Fibroblast of skin of right biceps (primary cell): ENCODE data around the gene TRAPPC4.
"Not testable (repeated sequence)": the region's sequence is repeated elsewhere in the genome, so short reads cannot be mapped to it uniquely, and the experiment has no call there.

Source experiments
- DNase-seq: peaks from one replicate; pipeline ENCODE4 v3.0.0-alpha.2; 2013

The TRAPPC4 gene

GRCh38 chr11:119034813-119035212, 16.2 kb downstream of the TRAPPC4 start:
- no peak for DNase-seq

DNA sequence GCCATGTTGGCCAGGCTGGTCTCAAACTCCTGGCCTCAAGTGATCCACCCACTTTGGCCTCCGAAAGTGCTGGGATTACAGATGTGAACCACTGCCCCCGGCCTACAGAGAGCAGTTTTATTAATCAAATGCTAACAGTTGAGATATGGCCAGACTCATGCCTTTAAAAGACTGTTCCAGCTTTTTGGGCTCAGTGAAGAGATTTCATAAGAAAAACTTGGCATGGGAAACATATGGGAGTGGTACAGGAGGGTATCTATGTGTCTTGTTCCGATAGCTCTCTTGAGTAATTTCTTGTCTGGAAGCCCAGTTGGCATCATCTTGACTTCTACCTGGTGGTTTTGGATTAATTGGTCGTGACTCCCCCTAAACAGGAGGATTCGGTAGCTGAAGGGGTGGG, 20.3 kb downstream of the TRAPPC4 start:
- no peak for DNase-seq

- DNase-seq = not testable (repeated sequence)
Measured at GRCh38 chr11:119039471-119039870, 20.9 kb downstream of the TRAPPC4 start.

DNA sequence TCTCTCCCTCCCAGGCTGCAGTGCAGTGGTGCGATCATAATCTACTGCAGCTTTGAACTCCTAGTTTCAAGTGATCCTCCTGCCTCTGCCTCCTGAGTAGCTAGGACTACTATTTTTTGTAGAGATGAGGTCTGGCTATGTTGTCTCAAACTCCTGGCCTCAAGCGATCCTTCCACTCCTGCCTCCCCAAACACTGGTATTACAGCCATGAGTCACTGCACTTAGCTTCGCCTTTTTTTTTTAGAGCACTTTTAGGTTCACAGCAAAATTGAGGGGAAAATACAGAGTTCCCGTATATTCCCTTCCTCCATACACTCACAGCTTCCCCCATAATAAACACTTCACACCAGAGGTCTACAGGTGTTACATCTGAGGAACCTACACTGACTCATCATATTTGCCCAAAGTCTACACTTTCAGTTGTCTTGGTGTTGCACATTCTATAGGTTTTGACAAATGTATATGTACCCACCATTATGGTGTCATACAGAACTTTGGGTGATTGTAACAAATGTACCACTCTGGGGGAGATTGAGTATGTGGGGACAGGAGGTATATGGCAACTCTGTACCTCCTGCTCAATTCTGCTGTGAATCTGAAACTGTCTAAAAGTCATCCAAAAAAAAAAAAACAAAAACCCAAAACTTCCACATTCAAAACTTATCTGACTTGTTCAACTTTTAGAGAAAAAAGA, 23.4 kb downstream of the TRAPPC4 start:
- DNase-seq = no peak

DNA sequence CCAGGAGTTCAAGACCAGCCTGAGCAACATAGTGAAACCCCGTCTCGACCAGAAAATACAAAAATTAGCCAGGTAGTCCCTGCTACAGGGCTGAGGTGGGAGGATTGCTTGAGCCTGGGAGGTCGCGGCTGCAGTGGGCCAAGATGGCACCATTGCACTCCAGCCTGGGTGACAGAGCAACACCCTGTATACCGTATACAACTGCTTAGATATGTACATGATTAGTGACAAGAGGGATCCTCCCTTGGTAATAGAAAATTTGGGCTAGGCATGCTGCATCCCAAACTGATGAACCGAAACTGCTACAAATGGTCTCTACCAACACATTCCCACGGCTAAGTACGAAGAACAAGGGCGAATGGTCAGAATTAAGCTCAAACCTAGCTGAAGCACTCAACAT, 24.4 kb downstream of the TRAPPC4 start:
- no peak for DNase-seq

DNA sequence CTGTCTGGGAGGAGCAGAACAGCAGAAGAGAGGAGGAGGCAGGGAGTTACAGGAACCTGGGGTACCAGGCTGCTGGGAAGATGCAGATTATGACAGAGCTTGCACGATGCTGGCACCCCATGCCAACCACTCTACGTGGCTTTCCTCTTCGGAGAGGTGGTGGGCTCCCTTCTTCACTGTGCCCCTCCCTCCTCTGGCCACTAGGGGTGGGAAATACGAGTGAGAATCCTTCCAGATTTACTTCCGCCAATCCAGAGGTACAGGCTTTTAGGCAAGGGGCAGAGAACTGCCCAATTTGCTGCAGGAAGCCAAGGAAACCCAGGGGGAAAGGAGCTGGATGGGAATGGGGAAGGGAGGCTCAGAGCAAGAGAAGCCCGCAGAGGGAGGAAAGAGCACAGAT, 26.1 kb downstream of the TRAPPC4 start:
- no peak for DNase-seq

DNA sequence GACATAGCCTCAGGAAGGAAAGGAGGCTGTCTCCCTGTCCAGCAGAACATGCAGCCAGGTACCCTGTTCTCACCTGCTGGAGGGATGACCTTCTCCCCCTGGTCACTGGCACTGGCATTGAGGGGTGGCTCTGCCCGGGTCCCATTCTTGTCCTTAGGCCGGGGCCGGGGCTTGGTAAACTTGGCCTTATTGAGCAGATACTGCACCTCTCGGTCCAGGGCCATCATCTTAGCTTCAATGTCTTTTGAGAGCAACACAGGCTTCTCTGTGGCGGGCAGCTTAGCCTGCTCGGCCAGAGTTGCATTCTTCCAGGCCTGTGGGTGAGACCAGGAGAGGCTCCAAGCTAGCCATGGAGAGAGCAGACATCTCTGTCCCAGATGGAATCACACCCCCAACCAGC, 27.9 kb downstream of the TRAPPC4 start:
- no peak for DNase-seq

GRCh38 chr11:119047205-119047604, 28.6 kb downstream of the TRAPPC4 start:
- no peak for DNase-seq

DNA sequence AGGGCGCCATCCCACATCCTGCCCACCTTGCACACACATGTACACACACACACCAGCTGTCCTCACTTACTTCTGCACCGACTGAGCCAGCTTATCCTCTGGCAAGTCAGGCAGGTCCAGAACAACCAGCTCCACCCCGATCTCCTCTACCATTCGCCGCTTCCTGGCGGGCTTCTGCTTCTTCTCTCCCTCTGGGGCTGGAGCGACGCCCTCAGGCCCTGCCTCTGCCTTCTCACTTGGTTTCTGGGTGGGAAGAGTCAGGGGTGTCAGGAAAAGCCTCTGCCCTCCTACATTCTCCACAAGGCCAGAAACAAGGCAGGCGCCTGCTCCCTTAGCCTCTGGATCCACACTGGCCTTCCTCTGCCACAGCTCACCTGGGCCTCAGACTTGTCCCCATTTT, 30.1 kb downstream of the TRAPPC4 start:
- no peak for DNase-seq

GRCh38 chr11:119049081-119049480, 30.5 kb downstream of the TRAPPC4 start:
- DNase-seq = no peak

- DNase-seq = no peak
Measured at GRCh38 chr11:119051440-119052162, 33.0 kb downstream of the TRAPPC4 start.

GRCh38 chr11:119052163-119052814, 33.7 kb downstream of the TRAPPC4 start:
- DNase-seq = no peak

DNA sequence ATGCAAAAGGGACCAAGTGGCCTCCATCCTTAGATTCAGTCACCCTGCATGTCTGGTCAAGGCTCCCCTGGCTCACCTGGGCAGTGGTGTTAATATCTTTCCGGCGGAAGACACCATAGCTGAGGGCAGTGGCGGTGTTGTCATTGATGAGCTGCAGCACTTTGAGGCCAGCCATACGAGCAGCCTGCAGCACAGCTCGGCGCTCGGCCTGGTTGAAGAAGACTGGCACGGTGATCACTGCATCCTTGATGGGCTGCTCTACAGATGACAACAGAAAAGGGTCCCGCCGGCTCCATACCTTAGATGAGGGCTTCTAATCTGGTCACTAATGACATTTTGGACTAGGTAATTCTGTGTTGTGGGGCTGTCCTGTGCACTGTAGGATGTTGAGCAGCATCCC, 35.9 kb downstream of the TRAPPC4 start:
- no peak for DNase-seq

DNA sequence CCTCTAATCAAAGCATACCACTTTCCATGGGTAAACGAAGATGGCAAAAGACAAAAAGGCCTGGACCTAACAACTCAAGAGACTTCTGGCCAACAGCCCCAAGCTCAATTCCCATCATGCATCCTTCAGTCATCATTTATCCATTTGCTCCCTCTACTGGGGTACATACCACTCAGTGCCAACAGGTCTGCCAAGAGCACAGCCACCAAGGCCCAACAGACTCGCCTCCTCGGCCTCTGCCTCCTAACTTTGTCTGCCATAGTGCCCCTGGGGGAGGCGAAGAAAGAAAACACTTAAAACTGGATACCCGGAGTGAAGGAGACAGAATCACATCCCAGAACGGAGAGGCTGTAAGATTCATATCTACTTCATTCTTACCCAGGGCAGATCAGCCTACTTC, 37.3 kb downstream of the TRAPPC4 start:
- DNase-seq = peak; percentile 36

GRCh38 chr11:119056421-119056999, 37.9 kb downstream of the TRAPPC4 start:
- peak; percentile 8 for DNase-seq

- peak; percentile 97 for DNase-seq
Measured at GRCh38 chr11:119057000-119057769, 38.6 kb downstream of the TRAPPC4 start, which contains the start of gene HYOU1. HYOU1 (minus strand) TSS chr11:119057205; CDS start chr11:119056160, 1,045 bp downstream.

DNA sequence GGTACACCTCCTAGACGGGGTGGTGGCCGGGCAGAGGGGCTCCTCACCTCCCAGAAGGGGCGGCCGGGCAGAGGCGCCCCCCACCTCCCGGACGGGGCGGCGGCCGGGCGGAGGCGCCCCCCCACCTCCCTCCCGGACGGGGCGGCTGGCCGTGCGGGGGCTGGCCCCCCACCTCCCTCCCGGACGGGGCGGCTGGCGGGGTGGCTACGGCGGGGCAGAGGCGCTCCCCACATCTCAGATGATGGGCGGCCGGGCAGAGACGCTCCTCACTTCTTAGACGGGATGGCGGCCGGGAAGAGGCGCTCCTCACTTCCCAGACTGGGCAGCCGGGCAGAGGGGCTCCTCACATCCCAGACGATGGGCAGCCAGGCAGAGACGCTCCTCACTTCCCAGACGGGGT, 40.6 kb downstream of the TRAPPC4 start:
- DNase-seq = not testable (repeated sequence)

DNA sequence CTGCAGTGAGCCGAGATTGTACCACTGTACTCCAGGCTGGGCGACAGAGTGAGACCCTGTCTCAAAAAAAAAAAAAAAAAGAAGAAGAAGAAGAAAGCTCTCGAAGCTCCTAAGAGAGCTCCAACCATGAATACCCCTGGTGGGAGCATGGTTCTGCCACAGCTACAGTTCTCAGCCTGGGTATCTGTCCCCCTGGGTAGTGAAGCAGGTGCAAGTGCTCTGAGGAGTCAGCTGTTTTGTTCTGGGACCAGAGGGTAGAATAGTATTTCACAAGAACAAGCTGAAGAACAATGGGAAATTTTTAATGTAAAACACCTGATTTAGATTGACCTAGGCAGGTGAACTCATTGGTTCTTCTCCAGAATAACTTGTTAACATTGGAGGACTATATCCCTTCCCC, 42.7 kb downstream of the TRAPPC4 start:
- no peak for DNase-seq

DNA sequence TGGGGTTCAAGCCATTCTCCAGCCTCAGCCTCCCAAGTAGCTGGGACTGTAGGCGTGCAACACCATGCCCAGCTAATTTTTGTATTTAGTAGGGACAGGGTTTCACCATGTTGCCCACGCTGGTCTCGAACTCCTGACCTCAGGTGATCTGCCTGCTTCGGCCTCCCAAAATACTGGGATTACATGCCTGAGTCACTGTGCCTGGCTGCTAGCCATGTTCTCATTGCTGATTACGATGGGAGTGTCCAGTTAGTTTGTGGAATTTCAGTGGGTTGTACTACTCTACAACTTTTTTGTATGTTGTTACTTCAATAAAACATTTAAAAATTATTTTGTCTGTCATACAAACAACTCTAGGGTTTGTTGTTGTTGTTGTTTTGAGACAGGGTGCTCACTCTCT, 44.2 kb downstream of the TRAPPC4 start:
- peak; percentile 49 for DNase-seq

GRCh38 chr11:119065369-119065768, 46.8 kb downstream of the TRAPPC4 start:
- DNase-seq = peak; percentile 31

GRCh38 chr11:119067371-119068222, 49.0 kb downstream of the TRAPPC4 start, which contains the start of gene VPS11:
VPS11 (plus strand) TSS chr11:119067818; CDS start chr11:119067824, 6 bp downstream.
- DNase-seq = peak; percentile 96
